ENCODE measurements around the gene FBXO4. TPM values are rescaled to one million over a fixed set of nuclear protein-coding genes. Genes with fewer than 3 reads are reported as not detected.

FBXO4 gene
- total and polyA plus RNA-seq, 2 of the 8 experiments (the other 6 are each of a cell fraction or from before 2014, with no cell fraction given): 0.60 to 0.88 TPM

GRCh38 chr5:41878643-41879478 lies 46.2 kb upstream of the FBXO4 start (continued):
- TF ChIP-seq, protein P1, sequence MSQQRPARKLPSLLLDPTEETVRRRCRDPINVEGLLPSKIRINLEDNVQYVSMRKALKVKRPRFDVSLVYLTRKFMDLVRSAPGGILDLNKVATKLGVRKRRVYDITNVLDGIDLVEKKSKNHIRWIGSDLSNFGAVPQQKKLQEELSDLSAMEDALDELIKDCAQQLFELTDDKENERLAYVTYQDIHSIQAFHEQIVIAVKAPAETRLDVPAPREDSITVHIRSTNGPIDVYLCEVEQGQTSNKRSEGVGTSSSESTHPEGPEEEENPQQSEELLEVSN (IDR thresholded peaks at IDR 0.05): no peak
- TF ChIP-seq EP300 (IDR thresholded peaks at IDR 0.05; ENCODE audit: borderline replicate concordance in 1 of 2, low read depth in 2 of 2, low read length in 2 of 2) (no peak), TCF12 (IDR thresholded peaks at IDR 0.05; ENCODE audit: low read depth, low read length) (no peak), BACH1 (IDR thresholded peaks at IDR 0.05; ENCODE audit: low read length) (no peak)
- TF ChIP-seq, protein P2, sequence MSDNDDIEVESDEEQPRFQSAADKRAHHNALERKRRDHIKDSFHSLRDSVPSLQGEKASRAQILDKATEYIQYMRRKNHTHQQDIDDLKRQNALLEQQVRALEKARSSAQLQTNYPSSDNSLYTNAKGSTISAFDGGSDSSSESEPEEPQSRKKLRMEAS (IDR thresholded peaks at IDR 0.05): no peak

All from H1 (cell line).